Gastrocnemius medialis (tissue), 4 donors: ENCODE results near the gene BAAT. TPM values are rescaled to one million over a fixed set of nuclear protein-coding genes. Genes with fewer than 3 reads are reported as not detected.

Source experiments
- ATAC-seq, 2 donors: fragments of 150-250 bp; one replicate each; pipeline ENCODE4 v1.9.1; 2016
- DNase-seq, 2 donors: peaks; one replicate each; pipeline ENCODE4 v3.0.0-alpha.2; 2019
- H3K27ac ChIP-seq, 4 donors: fragments of 200-600 bp; sonication (generic); 1 replicate in 1 of 4; 2 replicates in 3 of 4; pipeline ENCODE4 v1.5.1; 2016 to 2018; ENCODE audit warnings: mild to moderate bottlenecking in 2 of 4, moderate library complexity in 1 of 4
- H3K27me3 ChIP-seq, 3 donors: fragments of 200-600 bp; sonication (generic) in 2 of 3; 1 replicate in 1 of 3; 2 replicates in 2 of 3; pipeline versions ENCODE4 v1.5.1 to v1.6.0; 2016 to 2019; ENCODE audit warnings: mild to moderate bottlenecking in 1 of 3, moderate library complexity in 1 of 3
- H3K36me3 ChIP-seq, 2 donors: fragments of 200-600 bp; sonication (generic) in 1 of 2; one replicate each; pipeline ENCODE4 v1.5.1; 2017 to 2018
- H3K4me1 ChIP-seq, 2 donors: fragments of 200-600 bp; sonication (generic) in 1 of 2; one replicate each; pipeline ENCODE4 v1.5.1; 2016 to 2017; ENCODE audit warnings: mild to moderate bottlenecking in 2 of 2
- H3K4me3 ChIP-seq, 4 donors: fragments of 200-600 bp; sonication (generic) in 3 of 4; 1 replicate in 1 of 4; 2 replicates in 3 of 4; pipeline ENCODE4 v1.5.1; 2016 to 2019; ENCODE audit warnings: mild to moderate bottlenecking in 2 of 4
- H3K9me3 ChIP-seq, 3 donors: fragments of 200-600 bp; sonication (generic) in 2 of 3; 1 replicate in 1 of 3; 2 replicates in 2 of 3; pipeline ENCODE4 v1.5.1; 2016 to 2019
- CTCF ChIP-seq, 5 experiments: fragments of 450-650 bp in 3 of 5; fragments of 200-600 bp in 2 of 5; sonication (generic) in 2 of 5; IDR thresholded peaks in 4 of 5; conservative IDR thresholded peaks in 1 of 5; 1 replicate in 4 of 5; 2 replicates in 1 of 5; pipeline ENCODE4 v1.5.1; 2016 to 2019; ENCODE audit warnings: antibody characterized with exemption in 5 of 5, mild to moderate bottlenecking in 3 of 5, moderate library complexity in 3 of 5
- POLR2A ChIP-seq, 2 donors: fragments of 450-650 bp; IDR thresholded peaks; one replicate each; pipeline ENCODE4 v1.6.1; 2017; ENCODE audit warnings: antibody characterized with exemption in 2 of 2, mild to moderate bottlenecking in 2 of 2, moderate library complexity in 2 of 2
- in situ Hi-C, 4 donors: fragments of 200-750 bp; cut with MboI; loops; one replicate each; pipeline versions ENCODE4 v1.15.0 to v1.8.0; 2017; ENCODE audit warnings: low sequenced_read_pairs in 4 of 4
- intact Hi-C: fragments of 100-400 bp; cut with DNase I; formaldehyde crosslinking; loops from one replicate; pipeline ENCODE4 v1.15.1; 2023; ENCODE audit warnings: low total_unique reads
- total RNA-seq, 4 donors: library from RNA; depleted of rRNA; stranded (reverse); fragments of >200 nt; gene quantifications; one replicate each; pipeline versions ENCODE4 v1.1.0 to v1.2.3, GENCODE V29; 2016

Gene BAAT
- total RNA-seq, 4 donors from 2014 or later, result 1.2 to 3.8 (median 1.3) TPM; not detected in 1

DNA sequence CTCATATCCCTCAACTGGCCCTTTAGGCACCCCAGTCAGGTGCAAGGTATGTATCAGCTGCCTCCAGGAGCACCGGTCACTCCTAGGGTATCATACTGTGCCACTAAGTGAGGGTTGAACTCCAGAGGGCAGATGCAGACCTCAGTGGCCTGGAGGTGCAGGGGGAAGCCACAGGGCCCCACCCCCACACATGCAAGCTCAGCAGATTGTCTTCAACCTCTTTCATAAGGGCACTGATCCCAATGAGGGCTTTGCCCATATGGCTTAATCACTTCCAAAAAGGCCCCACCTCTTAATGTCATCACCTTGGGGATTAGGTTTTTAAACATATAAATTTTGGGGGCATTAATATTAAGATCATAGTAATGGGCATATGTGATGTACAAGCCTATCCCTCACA lies 28.2 kb downstream of the BAAT start:
- Histone ChIP-seq H3K27ac (no peak overlapping the region), H3K4me3 (no peak overlapping the region), H3K27me3 (no peaks in the 10 kb centered on the region), H3K36me3 (no peaks in the 10 kb centered on the region), H3K9me3 (no peaks in the 10 kb centered on the region), H3K4me1 (no peaks in the 10 kb centered on the region)
- ATAC-seq (no peak), DNase-seq (no peak)
- intact Hi-C loops (no loop called here), in situ Hi-C loops (no loop called here)
- TF ChIP-seq POLR2A (IDR thresholded peaks at IDR 0.05) (no peak), CTCF (IDR thresholded peaks at IDR 0.05 in 4 of 5, conservative IDR thresholded peaks at IDR 0.05 in 1 of 5) (no peak)

DNA sequence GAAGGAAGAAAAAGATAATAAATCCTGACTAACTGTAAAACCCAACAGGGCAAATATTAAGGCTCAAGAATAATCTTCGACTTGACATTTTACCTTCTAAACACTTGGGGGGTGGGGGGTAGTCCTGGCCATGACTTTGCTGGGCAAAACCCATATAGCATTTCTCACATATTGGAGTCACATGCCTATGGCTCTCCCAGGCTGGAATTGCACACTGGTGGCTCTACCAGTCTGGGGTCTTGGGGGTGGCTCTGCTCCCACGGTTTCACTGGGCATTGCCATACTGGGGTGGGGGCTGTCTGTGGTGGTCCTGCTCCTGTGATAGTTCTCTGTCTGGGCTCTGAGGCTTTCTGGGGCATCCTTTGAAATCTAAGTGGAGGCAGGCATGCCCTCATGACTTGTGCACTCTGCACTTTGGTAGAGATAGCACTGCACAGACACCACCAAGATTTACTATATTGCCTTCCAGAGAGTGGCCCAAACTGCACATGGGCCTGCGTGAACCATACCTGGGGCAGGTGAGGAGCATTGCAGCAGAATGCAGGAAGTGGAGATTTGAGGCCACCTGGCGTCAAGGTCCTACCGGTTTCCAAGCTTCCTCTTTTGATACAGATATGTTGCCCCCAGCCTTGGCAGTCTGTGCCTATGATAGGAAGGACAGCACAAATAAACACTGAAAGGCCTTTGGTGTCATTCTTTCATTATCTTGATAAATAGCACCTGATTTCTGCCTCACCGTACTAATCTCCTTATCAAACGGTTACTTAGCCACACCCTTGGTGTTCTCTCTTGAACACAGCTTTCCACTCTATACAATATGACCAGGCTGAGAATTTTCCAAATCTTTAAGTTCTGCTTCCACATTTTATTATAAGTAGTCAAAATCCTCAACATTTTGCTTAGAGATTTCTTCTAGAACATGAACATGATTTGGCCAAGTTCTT lies 29.8 kb downstream of the BAAT start:
- in situ Hi-C loops, result no loop called here
- TF ChIP-seq CTCF (IDR thresholded peaks at IDR 0.05 in 4 of 5, conservative IDR thresholded peaks at IDR 0.05 in 1 of 5) (no peak), POLR2A (IDR thresholded peaks at IDR 0.05) (no peak)
- no peaks in the 10 kb centered on the region for H3K27me3 ChIP-seq
- no peak overlapping the region for H3K27ac ChIP-seq
- DNase-seq, result no peak
- H3K9me3 ChIP-seq, result no peaks in the 10 kb centered on the region
- H3K4me3 ChIP-seq, result no peak overlapping the region
- H3K4me1 ChIP-seq, result no peaks in the 10 kb centered on the region
- intact Hi-C loops, result no loop called here
- H3K36me3 ChIP-seq, result no peaks in the 10 kb centered on the region
- no peak for ATAC-seq

DNA sequence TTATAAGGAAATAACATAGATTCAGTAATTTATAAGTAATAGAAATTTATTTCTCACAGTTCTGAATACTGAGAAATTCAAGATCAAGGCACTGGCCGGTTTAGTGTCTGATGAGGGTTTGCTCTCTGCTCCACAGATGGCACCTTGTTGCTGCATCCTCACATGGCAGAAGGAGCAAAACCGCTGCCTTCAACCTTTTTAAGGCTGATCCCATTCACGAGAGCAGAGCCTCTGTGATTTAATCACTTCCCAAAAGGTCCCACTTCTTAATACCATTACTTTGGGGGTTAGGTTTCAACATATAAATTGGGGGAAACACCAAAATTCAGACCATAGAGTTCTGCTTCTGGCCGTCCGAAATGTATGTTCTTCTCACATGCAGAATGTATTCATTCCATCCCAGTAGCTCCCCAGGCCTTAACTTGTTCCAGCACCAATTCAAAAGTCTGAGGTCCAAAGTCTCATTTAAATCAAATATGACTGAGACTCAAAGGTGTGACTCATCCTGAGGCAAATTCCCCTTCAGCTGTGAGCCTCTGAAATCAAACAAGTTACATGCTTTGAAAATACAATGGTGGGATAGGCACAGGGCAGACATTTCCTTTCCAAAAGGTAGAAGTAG lies 30.6 kb downstream of the BAAT start:
- intact Hi-C loops (no loop called here), in situ Hi-C loops (no loop called here)
- Histone ChIP-seq H3K4me1 (no peaks in the 10 kb centered on the region), H3K9me3 (no peaks in the 10 kb centered on the region), H3K27me3 (no peaks in the 10 kb centered on the region), H3K4me3 (no peak overlapping the region), H3K36me3 (no peaks in the 10 kb centered on the region), H3K27ac (no peak overlapping the region)
- no peak for TF ChIP-seq POLR2A (IDR thresholded peaks at IDR 0.05)
- no peak for TF ChIP-seq CTCF (IDR thresholded peaks at IDR 0.05 in 4 of 5, conservative IDR thresholded peaks at IDR 0.05 in 1 of 5)
- ATAC-seq, result no peak
- no peak for DNase-seq

DNA sequence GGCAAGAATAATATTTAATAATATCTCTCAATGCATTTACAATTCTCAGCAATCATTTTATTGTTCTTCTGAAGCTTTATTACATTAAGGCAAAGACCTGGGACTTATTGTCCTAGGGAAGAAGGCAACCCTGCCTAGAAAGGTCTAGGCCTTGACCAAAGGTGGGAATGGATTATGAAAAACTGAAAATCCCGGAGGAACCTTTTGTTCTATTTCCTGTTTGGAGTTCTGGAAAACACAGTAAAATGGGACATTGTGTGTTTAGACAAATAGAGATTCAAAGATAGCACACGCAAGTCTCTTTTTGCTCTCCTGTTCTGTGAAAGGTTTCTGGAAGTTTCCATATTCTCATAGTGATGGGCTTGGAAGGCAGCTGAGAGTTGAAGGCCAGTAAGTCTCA lies 31.1 kb downstream of the BAAT start:
- no peaks in the 10 kb centered on the region for H3K9me3 ChIP-seq
- ATAC-seq (no peak), DNase-seq (no peak)
- H3K4me1 ChIP-seq, result no peaks in the 10 kb centered on the region
- no peak overlapping the region for H3K27ac ChIP-seq
- H3K36me3 ChIP-seq, result no peaks in the 10 kb centered on the region
- intact Hi-C loops (no loop called here), in situ Hi-C loops (no loop called here)
- H3K4me3 ChIP-seq, result no peak overlapping the region
- H3K27me3 ChIP-seq, result no peaks in the 10 kb centered on the region
- TF ChIP-seq POLR2A (IDR thresholded peaks at IDR 0.05) (no peak), CTCF (IDR thresholded peaks at IDR 0.05 in 4 of 5, conservative IDR thresholded peaks at IDR 0.05 in 1 of 5) (no peak)
